Gastrocnemius medialis (tissue), 4 donors: ENCODE measurements around the gene AP2S1. TPM values are rescaled to one million over a fixed set of nuclear protein-coding genes. Genes with fewer than 3 reads are reported as not detected.

Source experiments
- ATAC-seq, 2 donors: fragments of 150-250 bp; one replicate each; pipeline ENCODE4 v1.9.1; 2016
- DNase-seq, 2 donors: peaks; one replicate each; pipeline ENCODE4 v3.0.0-alpha.2; 2019
- H3K27ac ChIP-seq, 4 donors: fragments of 200-600 bp; sonication (generic); 1 replicate in 1 of 4; 2 replicates in 3 of 4; pipeline ENCODE4 v1.5.1; 2016 to 2018; ENCODE audit warnings: mild to moderate bottlenecking in 2 of 4, moderate library complexity in 1 of 4
- H3K27me3 ChIP-seq, 3 donors: fragments of 200-600 bp; sonication (generic) in 2 of 3; 1 replicate in 1 of 3; 2 replicates in 2 of 3; pipeline versions ENCODE4 v1.5.1 to v1.6.0; 2016 to 2019; ENCODE audit warnings: mild to moderate bottlenecking in 1 of 3, moderate library complexity in 1 of 3
- H3K36me3 ChIP-seq, 2 donors: fragments of 200-600 bp; sonication (generic) in 1 of 2; one replicate each; pipeline ENCODE4 v1.5.1; 2017 to 2018
- H3K4me1 ChIP-seq, 2 donors: fragments of 200-600 bp; sonication (generic) in 1 of 2; one replicate each; pipeline ENCODE4 v1.5.1; 2016 to 2017; ENCODE audit warnings: mild to moderate bottlenecking in 2 of 2
- H3K4me3 ChIP-seq, 4 donors: fragments of 200-600 bp; sonication (generic) in 3 of 4; 1 replicate in 1 of 4; 2 replicates in 3 of 4; pipeline ENCODE4 v1.5.1; 2016 to 2019; ENCODE audit warnings: mild to moderate bottlenecking in 2 of 4
- H3K9me3 ChIP-seq, 3 donors: fragments of 200-600 bp; sonication (generic) in 2 of 3; 1 replicate in 1 of 3; 2 replicates in 2 of 3; pipeline ENCODE4 v1.5.1; 2016 to 2019
- CTCF ChIP-seq, 5 experiments: fragments of 450-650 bp in 3 of 5; fragments of 200-600 bp in 2 of 5; sonication (generic) in 2 of 5; IDR thresholded peaks in 4 of 5; conservative IDR thresholded peaks in 1 of 5; 1 replicate in 4 of 5; 2 replicates in 1 of 5; pipeline ENCODE4 v1.5.1; 2016 to 2019; ENCODE audit warnings: antibody characterized with exemption in 5 of 5, mild to moderate bottlenecking in 3 of 5, moderate library complexity in 3 of 5
- POLR2A ChIP-seq, 2 donors: fragments of 450-650 bp; IDR thresholded peaks; one replicate each; pipeline ENCODE4 v1.6.1; 2017; ENCODE audit warnings: antibody characterized with exemption in 2 of 2, mild to moderate bottlenecking in 2 of 2, moderate library complexity in 2 of 2
- in situ Hi-C, 4 donors: fragments of 200-750 bp; cut with MboI; loops; one replicate each; pipeline versions ENCODE4 v1.15.0 to v1.8.0; 2017; ENCODE audit warnings: low sequenced_read_pairs in 4 of 4
- intact Hi-C: fragments of 100-400 bp; cut with DNase I; formaldehyde crosslinking; loops from one replicate; pipeline ENCODE4 v1.15.1; 2023; ENCODE audit warnings: low total_unique reads
- total RNA-seq, 4 donors: library from RNA; depleted of rRNA; stranded (reverse); fragments of >200 nt; gene quantifications; one replicate each; pipeline versions ENCODE4 v1.1.0 to v1.2.3, GENCODE V29; 2016

The AP2S1 gene
- total RNA-seq, 4 donors from 2014 or later, result 42.7 to 94.1 (median 64.9) TPM

DNA sequence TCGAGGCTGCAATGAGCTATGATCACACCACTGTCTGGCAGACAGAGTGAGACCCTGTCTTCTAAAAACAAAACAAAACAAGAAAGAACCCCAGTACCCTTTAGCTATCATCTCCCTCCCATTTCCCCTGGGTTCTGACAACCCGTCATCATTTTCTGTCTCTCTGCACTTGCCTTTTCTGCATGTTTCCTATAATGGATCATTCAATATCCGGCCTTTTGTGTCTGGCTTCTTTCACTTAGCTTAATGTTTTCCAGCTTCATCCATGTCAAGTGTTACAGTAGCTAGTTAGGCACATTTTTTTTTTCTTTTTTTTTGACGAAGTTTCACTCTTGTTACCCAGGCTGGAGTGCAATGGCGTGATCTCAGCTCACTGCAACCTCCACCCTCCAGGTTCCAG is 16.5 kb downstream of the AP2S1 start:
- DNase-seq, result no peak
- peaks cover 0 to 8% of the 10 kb centered on the region in 2 donors for H3K36me3 ChIP-seq
- no peaks in the 10 kb centered on the region for H3K27me3 ChIP-seq
- no peak for ATAC-seq
- in situ Hi-C loops, result loop anchor here in 1 of 4 donors (10.0 kb wide), 1 partner anchor 69 kb away; no protein-coding TSS in a partner anchor
- no peak overlapping the region for H3K4me3 ChIP-seq
- no peaks in the 10 kb centered on the region for H3K4me1 ChIP-seq
- H3K27ac ChIP-seq, result no peak overlapping the region
- intact Hi-C loops, result no loop called here
- TF ChIP-seq CTCF (IDR thresholded peaks at IDR 0.05 in 4 of 5, conservative IDR thresholded peaks at IDR 0.05 in 1 of 5) (no peak), POLR2A (IDR thresholded peaks at IDR 0.05) (no peak)
- H3K9me3 ChIP-seq, result no peaks in the 10 kb centered on the region

DNA sequence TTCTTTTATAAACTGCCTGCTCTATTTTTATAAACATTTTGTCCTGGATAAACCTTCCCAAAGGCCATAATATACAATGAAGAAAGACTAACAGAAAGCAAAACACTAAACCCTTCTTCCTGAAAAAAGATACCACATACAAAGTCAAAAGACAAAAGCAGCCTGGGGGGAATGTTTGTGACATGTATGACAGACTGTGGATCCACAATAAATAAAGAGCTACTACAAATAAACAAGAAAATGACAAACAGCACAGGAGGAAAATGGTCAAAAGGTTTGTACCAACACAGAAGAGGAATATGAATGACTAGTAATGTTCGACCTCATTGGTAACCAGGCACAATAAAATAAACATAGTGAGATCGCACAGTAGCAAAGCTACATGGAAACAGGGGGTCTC is 19.8 kb downstream of the AP2S1 start:
- intact Hi-C loops, result no loop called here
- Histone ChIP-seq H3K9me3 (no peaks in the 10 kb centered on the region), H3K4me1 (peaks cover 0 to 6% of the 10 kb centered on the region in 2 donors), H3K36me3 (no peaks in the 10 kb centered on the region), H3K27me3 (no peaks in the 10 kb centered on the region), H3K4me3 (no peak overlapping the region), H3K27ac (no peak overlapping the region)
- no peak for DNase-seq
- ATAC-seq, result no peak
- in situ Hi-C loops, result loop anchor here in 1 of 4 donors (10.0 kb wide), 1 partner anchor 66 kb away; no protein-coding TSS in a partner anchor
- no peak for TF ChIP-seq CTCF (IDR thresholded peaks at IDR 0.05 in 4 of 5, conservative IDR thresholded peaks at IDR 0.05 in 1 of 5)

- H3K27me3 ChIP-seq, result no peaks in the 10 kb centered on the region
- no peak overlapping the region for H3K27ac ChIP-seq
- no peak for DNase-seq
- in situ Hi-C loops, result loop anchor here in 1 of 4 donors (10.0 kb wide), 1 partner anchor 64 kb away; no protein-coding TSS in a partner anchor
- TF ChIP-seq CTCF (IDR thresholded peaks at IDR 0.05 in 4 of 5, conservative IDR thresholded peaks at IDR 0.05 in 1 of 5), result no peak
- no peak for TF ChIP-seq POLR2A (IDR thresholded peaks at IDR 0.05)
- intact Hi-C loops, result no loop called here
- H3K4me3 ChIP-seq, result no peak overlapping the region
- H3K9me3 ChIP-seq, result no peaks in the 10 kb centered on the region
- no peaks in the 10 kb centered on the region for H3K36me3 ChIP-seq
- no peak for ATAC-seq
- peaks cover 0 to 6% of the 10 kb centered on the region in 2 donors for H3K4me1 ChIP-seq
These were observed 22.2 kb downstream of the AP2S1 start for GRCh38 chr19:46828484-46828883.

GRCh38 chr19:46825731-46826055 is 25.0 kb downstream of the AP2S1 start:
- Histone ChIP-seq H3K4me1 (peaks cover 0 to 6% of the 10 kb centered on the region in 2 donors), H3K27me3 (no peaks in the 10 kb centered on the region), H3K9me3 (no peaks in the 10 kb centered on the region), H3K27ac (no peak overlapping the region), H3K36me3 (no peaks in the 10 kb centered on the region), H3K4me3 (no peak overlapping the region)
- in situ Hi-C loops, result loop anchor here in 1 of 4 donors (10.0 kb wide), 1 partner anchor 61 kb away; no protein-coding TSS in a partner anchor
- intact Hi-C loops, result no loop called here
- TF ChIP-seq CTCF (IDR thresholded peaks at IDR 0.05 in 4 of 5, conservative IDR thresholded peaks at IDR 0.05 in 1 of 5), result no peak
- TF ChIP-seq POLR2A (IDR thresholded peaks at IDR 0.05), result no peak
- DNase-seq (no peak), ATAC-seq (no peak)
